CD4-positive, CD25-positive, alpha-beta regulatory T cell (primary cell): ENCODE results near the gene KAT5. TPM values are rescaled to one million over a fixed set of nuclear protein-coding genes. Genes with fewer than 3 reads are reported as not detected.
A peak's percentile ranks its signal among the peaks of the same experiment; 100 is the strongest.

Experiments used
- ATAC-seq, 2 donors: fragments of 150-1000 bp; cut with Tn5 transposase; one replicate each; pipeline ENCODE4 v1.10.0; 2021; ENCODE audit warnings: low read depth in 2 of 2, moderate number of reproducible peaks in 2 of 2, moderate library complexity in 1 of 2
- DNase-seq, 3 donors: peaks; one replicate each; pipeline versions ENCODE4 v3.0.0 to v3.0.0-alpha.2; 2012 to 2022; ENCODE audit warnings: mixed read lengths in 1 of 3
- H3K27ac ChIP-seq: one replicate; pipeline ENCODE4 v1.7.0; 2013; ENCODE audit warnings: mild to moderate bottlenecking, low read length; ENCODE audit not compliant: insufficient read depth, poor library complexity, severe bottlenecking
- H3K27me3 ChIP-seq: one replicate; pipeline ENCODE4 v1.7.0; 2013; ENCODE audit warnings: low read length; ENCODE audit not compliant: control insufficient read depth, insufficient read depth
- H3K36me3 ChIP-seq: one replicate; pipeline ENCODE4 v1.7.0; 2013; ENCODE audit warnings: mild to moderate bottlenecking, low read length, moderate library complexity; ENCODE audit not compliant: control insufficient read depth, insufficient read depth
- H3K4me1 ChIP-seq: 2 replicates; pipeline ENCODE4 v1.7.0; 2013; ENCODE audit warnings: mild to moderate bottlenecking, low read length; ENCODE audit not compliant: insufficient read depth, control insufficient read depth, poor library complexity, severe bottlenecking
- H3K4me3 ChIP-seq: one replicate; pipeline ENCODE4 v1.7.0; 2013; ENCODE audit warnings: low read depth, mild to moderate bottlenecking, low read length, moderate library complexity
- H3K9me3 ChIP-seq, 2 experiments: 1 replicate in 1 of 2; 2 replicates in 1 of 2; pipeline ENCODE4 v1.7.0; 2013; ENCODE audit warnings: low read length in 2 of 2, mild to moderate bottlenecking in 1 of 2, moderate library complexity in 1 of 2; ENCODE audit not compliant: control insufficient read depth in 2 of 2
- H3K27ac Mint-ChIP-seq, 3 donors: one replicate each; pipeline ENCODE4 v1.8.0; 2020 to 2022; ENCODE audit warnings: mild to moderate bottlenecking in 3 of 3, mixed read lengths in 3 of 3, moderate library complexity in 2 of 3
- H3K27me3 Mint-ChIP-seq: one replicate; pipeline ENCODE4 v1.8.0; 2022; ENCODE audit warnings: mild to moderate bottlenecking, mixed read lengths
- H3K36me3 Mint-ChIP-seq: one replicate; pipeline ENCODE4 v1.8.0; 2020; ENCODE audit warnings: mixed read lengths
- H3K4me1 Mint-ChIP-seq, 4 donors: one replicate each; pipeline ENCODE4 v1.8.0; 2020 to 2022; ENCODE audit warnings: mixed read lengths in 4 of 4, mild to moderate bottlenecking in 1 of 4
- H3K4me3 Mint-ChIP-seq, 4 donors: one replicate each; pipeline ENCODE4 v1.8.0; 2020 to 2022; ENCODE audit warnings: mild to moderate bottlenecking in 4 of 4, mixed read lengths in 4 of 4, moderate library complexity in 3 of 4
- H3K9me3 Mint-ChIP-seq, 7 donors: one replicate each; pipeline ENCODE4 v1.8.0; 2020 to 2022; ENCODE audit warnings: mixed read lengths in 7 of 7, mild to moderate bottlenecking in 3 of 7, moderate library complexity in 2 of 7
- polyA plus RNA-seq, 4 donors: library from polyadenylated mRNA; unstranded; fragments of 300-500 nt; fragmentation: Illumina TruSeq; gene quantifications; one replicate each; pipeline ENCODE4 v1.2.3, GENCODE V29; 2021
- total RNA-seq: library from RNA; stranded (reverse); gene quantifications from one replicate; pipeline ENCODE4 v1.2.3, GENCODE V29; 2022

The KAT5 gene
- total and polyA plus RNA-seq, 5 donors from 2014 or later: 45.4 to 127 (median 56.6) TPM

- H3K4me3 ChIP-seq: no peak overlapping the region
- DNase-seq: no peak
- H3K27ac ChIP-seq: no peak overlapping the region
- H3K36me3 ChIP-seq: peaks cover 48% of the 10 kb centered on the region
- H3K36me3 Mint-ChIP-seq: peaks cover 26% of the 10 kb centered on the region
- H3K27me3 ChIP-seq: no peaks in the 10 kb centered on the region
- no peak overlapping the region for H3K27ac Mint-ChIP-seq
- H3K27me3 Mint-ChIP-seq: peaks cover 12% of the 10 kb centered on the region
- ATAC-seq: no peak
- peaks cover 0 to 44% (median 22%) of the 10 kb centered on the region in 4 donors for H3K4me1 Mint-ChIP-seq
- peak overlapping the region; percentile 89 to 92 (median 92) for H3K4me3 Mint-ChIP-seq
- H3K9me3 Mint-ChIP-seq: no peaks in the 10 kb centered on the region
- no peaks in the 10 kb centered on the region for H3K9me3 ChIP-seq
- peaks cover 18% of the 10 kb centered on the region for H3K4me1 ChIP-seq
Observed at GRCh38 chr11:65718964-65719492, 7.0 kb downstream of the KAT5 start.

- ATAC-seq (no peak), DNase-seq (peak in 1 of 3 donors; percentile 33)
- Mint-ChIP-seq H3K9me3 (no peaks in the 10 kb centered on the region), H3K4me1 (peaks cover 0 to 44% (median 18%) of the 10 kb centered on the region in 4 donors), H3K36me3 (peaks cover 20% of the 10 kb centered on the region), H3K4me3 (peak overlapping the region; percentile 89 to 92 (median 92)), H3K27me3 (peaks cover 12% of the 10 kb centered on the region), H3K27ac (peak overlapping the region in 2 of 3 donors; percentile 69 to 89)
- peaks cover 18% of the 10 kb centered on the region for H3K4me1 ChIP-seq
- no peaks in the 10 kb centered on the region for H3K27me3 ChIP-seq
- peaks cover 40% of the 10 kb centered on the region for H3K36me3 ChIP-seq
- peak overlapping the region; percentile 79 for H3K27ac ChIP-seq
- H3K9me3 ChIP-seq: no peaks in the 10 kb centered on the region
- H3K4me3 ChIP-seq: peak overlapping the region; percentile 67
Observed at GRCh38 chr11:65719871-65720210, 7.8 kb downstream of the KAT5 start.

- Mint-ChIP-seq H3K27ac (peak within 1 kb of the TSS; percentile 48 to 91 (median 69)), H3K4me3 (peak within 1 kb of the TSS; percentile 89 to 92 (median 92)), H3K9me3 (no peaks in the 10 kb centered on the region), H3K27me3 (peaks cover 12% of the 10 kb centered on the region), H3K4me1 (peaks cover 0 to 41% (median 13%) of the 10 kb centered on the region in 4 donors), H3K36me3 (peaks cover 15% of the 10 kb centered on the region)
- ATAC-seq (peak; percentile 92 to 93), DNase-seq (peak; percentile 63 to 89 (median 79))
- peak within 1 kb of the TSS; percentile 79 for H3K27ac ChIP-seq
- no peaks in the 10 kb centered on the region for H3K9me3 ChIP-seq
- peaks cover 35% of the 10 kb centered on the region for H3K36me3 ChIP-seq
- no peaks in the 10 kb centered on the region for H3K27me3 ChIP-seq
- peaks cover 18% of the 10 kb centered on the region for H3K4me1 ChIP-seq
- peak within 1 kb of the TSS; percentile 67 for H3K4me3 ChIP-seq
Observed at GRCh38 chr11:65720211-65720934, 8.3 kb downstream of the KAT5 start, which contains the start of gene RNASEH2C. Gene RNASEH2C (minus strand): TSS chr11:65720798. CDS start chr11:65720758, 40 bp downstream.

GRCh38 chr11:65722261-65722660 is 10.2 kb downstream of the KAT5 start:
- H3K4me1 Mint-ChIP-seq: peaks cover 0 to 37% (median 13%) of the 10 kb centered on the region in 4 donors
- Histone ChIP-seq H3K27ac (no peak overlapping the region), H3K4me3 (no peak overlapping the region), H3K36me3 (peaks cover 18% of the 10 kb centered on the region), H3K4me1 (peaks cover 18% of the 10 kb centered on the region), H3K9me3 (no peaks in the 10 kb centered on the region), H3K27me3 (no peaks in the 10 kb centered on the region)
- peaks cover 12% of the 10 kb centered on the region for H3K27me3 Mint-ChIP-seq
- H3K36me3 Mint-ChIP-seq: peaks cover 7% of the 10 kb centered on the region
- DNase-seq: no peak
- H3K9me3 Mint-ChIP-seq: no peaks in the 10 kb centered on the region
- peak overlapping the region; percentile 31 to 80 (median 62) for H3K4me3 Mint-ChIP-seq
- ATAC-seq: no peak
- H3K27ac Mint-ChIP-seq: peak overlapping the region in 1 of 3 donors; percentile 20

GRCh38 chr11:65726660-65727059 is 14.6 kb downstream of the KAT5 start:
- H3K27ac Mint-ChIP-seq: no peak overlapping the region
- ATAC-seq: no peak
- H3K9me3 ChIP-seq: no peaks in the 10 kb centered on the region

GRCh38 chr11:65727865-65728264 is 15.8 kb downstream of the KAT5 start:
- H3K27ac ChIP-seq: no peak overlapping the region
- H3K27me3 Mint-ChIP-seq: peaks cover 38% of the 10 kb centered on the region
- no peaks in the 10 kb centered on the region for H3K36me3 Mint-ChIP-seq
- no peaks in the 10 kb centered on the region for H3K27me3 ChIP-seq
- ATAC-seq (no peak), DNase-seq (no peak)
- peaks cover 0 to 1% (median 0%) of the 10 kb centered on the region in 7 donors for H3K9me3 Mint-ChIP-seq
- H3K27ac Mint-ChIP-seq: no peak overlapping the region
- H3K4me1 ChIP-seq: no peaks in the 10 kb centered on the region
- peaks cover 0 to under 1% (median 0%) of the 10 kb centered on the region in 4 donors for H3K4me1 Mint-ChIP-seq
- no peak overlapping the region for H3K4me3 ChIP-seq
- no peak overlapping the region for H3K4me3 Mint-ChIP-seq
- no peaks in the 10 kb centered on the region for H3K36me3 ChIP-seq
- H3K9me3 ChIP-seq: no peaks in the 10 kb centered on the region

More at GRCh38 chr11:65726660-65727059, 14.6 kb downstream of the KAT5 start:
- H3K4me3 ChIP-seq: no peak overlapping the region
- Mint-ChIP-seq H3K27me3 (peaks cover 27% of the 10 kb centered on the region), H3K9me3 (no peaks in the 10 kb centered on the region), H3K4me3 (peak overlapping the region in 1 of 4 donors; percentile 42), H3K36me3 (no peaks in the 10 kb centered on the region), H3K4me1 (peaks cover 0 to 5% (median 0%) of the 10 kb centered on the region in 4 donors)
- H3K27ac ChIP-seq: no peak overlapping the region
- H3K27me3 ChIP-seq: no peaks in the 10 kb centered on the region
- no peak for DNase-seq
- H3K36me3 ChIP-seq: no peaks in the 10 kb centered on the region
- no peaks in the 10 kb centered on the region for H3K4me1 ChIP-seq

- no peak for DNase-seq
- H3K27ac Mint-ChIP-seq: no peak overlapping the region
- no peak overlapping the region for H3K4me3 Mint-ChIP-seq
- H3K36me3 ChIP-seq: no peaks in the 10 kb centered on the region
- H3K27me3 Mint-ChIP-seq: peaks cover 43% of the 10 kb centered on the region
- no peaks in the 10 kb centered on the region for H3K27me3 ChIP-seq
- no peak for ATAC-seq
- H3K4me1 Mint-ChIP-seq: peaks cover 0 to 2% (median 0%) of the 10 kb centered on the region in 4 donors
- no peaks in the 10 kb centered on the region for H3K36me3 Mint-ChIP-seq
- H3K4me1 ChIP-seq: no peaks in the 10 kb centered on the region
- no peak overlapping the region for H3K4me3 ChIP-seq
- no peak overlapping the region for H3K27ac ChIP-seq
- H3K9me3 ChIP-seq: no peaks in the 10 kb centered on the region
- peaks cover 0 to 2% (median 0%) of the 10 kb centered on the region in 7 donors for H3K9me3 Mint-ChIP-seq
Observed at GRCh38 chr11:65730461-65730860, 18.4 kb downstream of the KAT5 start.
